ENCODE data around the gene MECP2. TPM values are rescaled to one million over a fixed set of nuclear protein-coding genes. Genes with fewer than 3 reads are reported as not detected.

The MECP2 gene
- total and polyA plus RNA-seq, 2 of the 13 experiments (the other 11 are each of a cell fraction or from before 2014, with no cell fraction given): 7.9 to 18.1 TPM

GRCh38 chrX:154011376-154012335 is 85.9 kb downstream of the MECP2 start:
- Histone ChIP-seq H3K27ac (ENCODE audit: extremely low read length, insufficient read depth, low read length) (peak overlapping the region; percentile 81), H3K9ac (ENCODE audit: insufficient read depth, low read depth, low read length) (0 out of 2 replicates have a peak overlapping the region, but pooled peaks have one; percentile 8), H3K36me3 (replicated peaks in 1 of 2; ENCODE audit: control insufficient read depth in 1 of 2, insufficient read depth in 2 of 2, low read length in 2 of 2) (no peaks in the 10 kb centered on the region; a peak in 1 of 5 replicates), H4K20me1 (ENCODE audit: insufficient read depth, low read length) (no peaks in the 10 kb centered on the region), H2AFZ (ENCODE audit: low read length) (no peak overlapping the region), H3K4me2 (ENCODE audit: low read depth, low read length) (no peak overlapping the region), H3K4me1 (ENCODE audit: insufficient read depth, low read length) (peaks cover 43% of the 10 kb centered on the region), H3K4me3 (replicated peaks in 1 of 3; ENCODE audit: insufficient read depth in 1 of 3, low read depth in 2 of 3, low read length in 3 of 3) (no peak overlapping the region), H3K9me3 (ENCODE audit: low read length) (no peaks in the 10 kb centered on the region), H3K79me2 (ENCODE audit: insufficient read depth, low read length) (no peaks in the 10 kb centered on the region), H3K27me3 (ENCODE audit: control insufficient read depth in 1 of 2, insufficient read depth in 2 of 2, low read length in 2 of 2) (no peaks in the 10 kb centered on the region)
- ChIA-PET POLR2A (interaction anchor here (1.1 to 3.7 kb wide), 4 partner anchors 8 to 43 kb away, joined by 4 to 54 read pairs (median 6); partner anchors contain the start of genes HCFC1 and TMEM187), CTCF (ENCODE audit: low intra/inter-chr PET ratio, low total read pairs) (no interaction called here)
- in situ Hi-C loops (cut with HindIII; ENCODE audit: extremely low pct_ligation_motif_present, low pct_unique_long_range_greater_than_20kb) (loop anchor here (5.0 kb wide), 2 partner anchors 39 to 41 kb away; partner anchors contain the start of genes HCFC1 and TMEM187), intact Hi-C loops (cut with micrococcal nuclease; ENCODE audit: unreplicated experiment) (loop anchor here (2.0 to 5.0 kb wide), 2 partner anchors 39 to 41 kb away; partner anchors contain the start of gene TMEM187)
- BruUV-seq (replicated peaks): no TSS peak
- ATAC-seq (no peak), FAIRE-seq (no peak), DNase-seq (ENCODE audit: low spot score) (no peak)
- TF ChIP-seq ZNF83 (CRISPR knock-in tag; IDR thresholded peaks at IDR 0.05; ENCODE audit: borderline replicate concordance) (no peak), ZNF770 (CRISPR knock-in tag; IDR thresholded peaks at IDR 0.05) (peak; percentile 91), SIX1 (CRISPR knock-in tag; IDR thresholded peaks at IDR 0.05; ENCODE audit: borderline replicate concordance) (no peak), AGO2 (optimal IDR thresholded peaks at IDR 0.05; ENCODE audit: low read depth, low read length) (peak; percentile 74), RBFOX2 (IDR thresholded peaks at IDR 0.05; ENCODE audit: low read depth, low read length) (peak; percentile 40; the same call in 1 of the 2 replicates), RBM22 (optimal IDR thresholded peaks at IDR 0.05; ENCODE audit: low read length) (peak; percentile 56), HNRNPL (IDR thresholded peaks at IDR 0.05; ENCODE audit: low read depth, low read length) (0 out of 2 replicates have a peak, but pooled peaks have one; percentile 43), ZSCAN25 (CRISPR knock-in tag; IDR thresholded peaks at IDR 0.05) (0 out of 2 replicates have a peak, but pooled peaks have one; percentile 47)
- 91% methylated on average over 7 of the region's 18 CpGs for WGBS (ENCODE audit: low lambda C conversion rate)
